ENCODE data around the gene MAML1. TPM values are rescaled to one million over a fixed set of nuclear protein-coding genes. Genes with fewer than 3 reads are reported as not detected.
"Not testable (repeated sequence)": the region's sequence is repeated elsewhere in the genome, so short reads cannot be mapped to it uniquely, and the experiment has no call there.

The MAML1 gene
- total and polyA plus RNA-seq, 5 experiments from 2014 or later = 2.8 to 48.5 (median 9.6) TPM

DNA sequence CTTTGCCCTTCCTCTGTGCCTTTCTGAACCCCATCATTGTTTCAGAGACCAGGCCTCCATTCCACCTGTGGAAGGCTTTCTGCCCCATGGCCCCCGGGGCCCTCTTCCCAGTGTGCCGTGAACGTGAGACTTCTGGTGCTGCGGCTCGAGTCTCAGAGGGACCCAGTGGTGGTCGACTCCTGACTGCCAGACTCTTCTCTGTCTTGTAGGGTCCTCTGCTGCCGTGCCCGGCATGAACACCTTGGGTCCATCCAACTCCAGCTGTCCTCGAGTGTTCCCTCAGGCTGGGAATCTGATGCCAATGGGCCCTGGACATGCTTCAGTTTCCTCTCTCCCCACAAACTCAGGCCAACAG is 41.0 kb downstream of the MAML1 start:
- H3K36me3 Mint-ChIP-seq = peaks cover 0 to 90% (median 7%) of the 10 kb centered on the region in 3 donors
- POLR2A ChIA-PET = no interaction called here
- no peak overlapping the region for H3K27ac Mint-ChIP-seq

GRCh38 chr5:179774442-179774841 is 41.8 kb downstream of the MAML1 start:
- DNase-seq = no peak
- Mint-ChIP-seq H3K4me3 (no peak overlapping the region), H3K36me3 (peaks cover 0 to 84% (median 7%) of the 10 kb centered on the region in 3 donors), H3K27ac (no peak overlapping the region), H3K27me3 (no peaks in the 10 kb centered on the region), H3K9me3 (no peaks in the 10 kb centered on the region), H3K4me1 (peaks cover 0 to 10% (median 4%) of the 10 kb centered on the region in 4 donors)
- POLR2A ChIA-PET = no interaction called here
- ATAC-seq = no peak

More for the DNA sequence above, 41.0 kb downstream of the MAML1 start:
- H3K27me3 Mint-ChIP-seq = no peaks in the 10 kb centered on the region
- peaks cover 0 to 10% (median 4%) of the 10 kb centered on the region in 4 donors for H3K4me1 Mint-ChIP-seq
- H3K9me3 Mint-ChIP-seq = no peaks in the 10 kb centered on the region
- DNase-seq = no peak
- ATAC-seq = no peak
- H3K4me3 Mint-ChIP-seq = no peak overlapping the region

DNA sequence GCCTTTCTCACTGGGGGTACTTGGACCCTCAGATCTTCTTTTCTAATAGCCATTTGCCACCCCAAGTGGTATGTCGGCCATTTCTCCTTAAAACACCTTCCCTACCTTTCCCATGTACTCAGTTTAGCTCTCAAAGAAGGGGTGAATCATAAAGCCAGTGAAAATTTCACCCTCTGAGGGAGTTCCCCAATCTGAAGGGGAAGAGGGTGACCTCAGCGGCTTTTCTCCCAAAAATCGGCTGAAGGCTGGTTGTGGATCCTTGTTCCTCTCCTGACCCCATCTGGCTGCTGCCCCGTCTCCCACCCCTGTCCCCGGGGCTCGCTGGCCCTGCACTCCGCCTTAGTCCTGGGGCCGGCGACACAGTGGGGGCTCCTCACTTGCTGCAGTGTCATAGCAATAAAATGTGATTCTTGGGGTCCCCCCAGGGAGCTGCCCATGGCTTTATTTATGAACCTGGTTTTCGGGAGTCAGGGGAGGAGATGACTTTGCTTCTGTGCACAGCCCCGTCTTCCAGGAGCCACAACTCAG is 43.9 kb downstream of the MAML1 start:
- peaks cover 0 to 71% (median 3%) of the 10 kb centered on the region in 3 donors for H3K36me3 Mint-ChIP-seq
- ATAC-seq (no peak), DNase-seq (no peak)
- peaks cover 0 to 10% (median 5%) of the 10 kb centered on the region in 4 donors for H3K4me1 Mint-ChIP-seq
- H3K9me3 Mint-ChIP-seq = no peaks in the 10 kb centered on the region
- no peak overlapping the region for H3K4me3 Mint-ChIP-seq
- peak overlapping the region in 1 of 10 donors; percentile 43 for H3K27ac Mint-ChIP-seq
- POLR2A ChIA-PET = no interaction called here
- H3K27me3 Mint-ChIP-seq = no peaks in the 10 kb centered on the region

- H3K36me3 Mint-ChIP-seq = peaks cover 0 to 63% (median 3%) of the 10 kb centered on the region in 3 donors
- peaks cover 0 to 10% (median 6%) of the 10 kb centered on the region in 4 donors for H3K4me1 Mint-ChIP-seq
- POLR2A ChIA-PET = interaction anchor here (1.0 kb wide), 1 partner anchor 15 kb away, joined by 5 read pairs; the partner anchor contains the start of gene LTC4S
- ATAC-seq = no peak
- peak overlapping the region in 2 of 10 donors; percentile 43 to 56 for H3K27ac Mint-ChIP-seq
- DNase-seq = no peak
- H3K4me3 Mint-ChIP-seq = no peak overlapping the region
- H3K27me3 Mint-ChIP-seq = no peaks in the 10 kb centered on the region
- H3K9me3 Mint-ChIP-seq = no peaks in the 10 kb centered on the region
Observed at GRCh38 chr5:179777456-179777855, 44.8 kb downstream of the MAML1 start.

DNA sequence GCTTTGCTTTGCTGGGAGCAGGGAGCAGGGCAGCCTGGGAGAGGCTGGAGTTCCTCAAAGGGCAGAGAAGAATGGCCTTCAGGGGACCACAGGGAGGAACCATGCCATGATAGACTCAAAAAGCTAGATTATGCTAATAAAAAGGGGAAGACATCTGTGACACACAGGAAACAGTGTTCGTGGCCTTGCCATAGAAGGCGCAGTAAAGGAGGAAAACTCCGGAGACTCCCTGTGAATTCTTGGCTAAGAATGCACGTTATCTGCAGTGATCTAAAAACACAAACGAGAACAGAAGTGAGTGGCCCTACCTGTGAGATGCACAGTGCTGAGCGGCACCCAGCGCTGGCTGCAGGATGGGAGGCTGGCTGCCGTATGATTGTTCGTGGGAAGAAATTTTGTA is 45.3 kb downstream of the MAML1 start:
- no peaks in the 10 kb centered on the region for H3K9me3 Mint-ChIP-seq
- H3K4me1 Mint-ChIP-seq = peaks cover 0 to 10% (median 6%) of the 10 kb centered on the region in 4 donors
- ATAC-seq = no peak
- H3K36me3 Mint-ChIP-seq = peaks cover 0 to 58% (median 3%) of the 10 kb centered on the region in 3 donors
- no peak overlapping the region for H3K4me3 Mint-ChIP-seq
- POLR2A ChIA-PET = interaction anchor here (1.0 kb wide), 1 partner anchor 15 kb away, joined by 5 read pairs; the partner anchor contains the start of gene LTC4S
- H3K27ac Mint-ChIP-seq = peak overlapping the region in 3 of 10 donors; percentile 13 to 56 (median 43)
- no peak for DNase-seq
- H3K27me3 Mint-ChIP-seq = no peaks in the 10 kb centered on the region

DNA sequence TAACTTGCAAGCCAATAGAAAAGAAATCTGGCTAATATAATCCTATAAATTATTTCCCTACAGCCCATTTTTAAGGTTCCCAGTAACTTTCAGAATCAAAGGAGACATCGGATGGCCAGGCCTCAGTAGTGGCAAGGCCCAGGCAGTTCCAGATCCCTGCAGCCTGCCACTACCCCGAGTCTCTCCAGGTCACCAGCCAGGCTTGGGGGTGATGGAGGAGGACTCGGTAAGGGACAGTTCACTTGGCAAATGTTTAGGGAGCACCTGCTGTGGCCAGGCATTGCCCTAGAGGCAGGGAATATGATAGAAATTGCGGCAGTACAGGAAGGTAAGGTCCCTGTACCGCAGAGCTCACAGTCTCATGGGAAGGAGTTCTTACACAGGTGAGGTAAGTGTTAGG is 46.0 kb downstream of the MAML1 start:
- Mint-ChIP-seq H3K36me3 (peaks cover 0 to 51% (median 3%) of the 10 kb centered on the region in 3 donors), H3K9me3 (no peaks in the 10 kb centered on the region), H3K27ac (peak overlapping the region in 2 of 10 donors; percentile 48 to 77), H3K4me3 (no peak overlapping the region), H3K27me3 (no peaks in the 10 kb centered on the region), H3K4me1 (peaks cover 0 to 10% (median 6%) of the 10 kb centered on the region in 4 donors)
- ATAC-seq (no peak), DNase-seq (no peak)
- POLR2A ChIA-PET = no interaction called here

DNA sequence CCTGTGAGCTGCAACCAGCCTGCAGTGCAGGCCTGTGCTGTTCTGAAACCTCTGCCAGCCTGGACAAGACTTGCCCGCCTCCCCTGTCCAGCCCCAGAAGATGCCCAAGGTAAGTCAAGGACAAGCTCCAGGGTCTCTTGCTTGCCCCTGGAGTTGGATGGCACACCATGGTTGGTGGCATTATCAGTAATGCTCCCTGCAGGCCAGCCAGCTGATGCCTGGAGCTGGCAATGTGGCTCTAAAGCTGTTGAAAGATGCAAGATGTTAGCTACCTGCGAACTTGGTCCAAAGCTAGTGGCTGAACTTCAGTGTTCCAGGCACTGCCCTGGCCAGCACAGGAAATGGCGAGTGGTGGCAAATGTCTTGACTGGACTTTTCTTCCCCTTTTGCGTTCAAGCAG is 47.2 kb downstream of the MAML1 start:
- Mint-ChIP-seq H3K4me3 (no peak overlapping the region), H3K36me3 (peaks cover 0 to 40% (median 0%) of the 10 kb centered on the region in 3 donors), H3K27ac (peak overlapping the region in 3 of 10 donors; percentile 11 to 58 (median 48)), H3K9me3 (no peaks in the 10 kb centered on the region), H3K27me3 (no peaks in the 10 kb centered on the region), H3K4me1 (peaks cover 0 to 10% (median 5%) of the 10 kb centered on the region in 4 donors)
- DNase-seq = no peak
- POLR2A ChIA-PET = interaction anchor here (0.8 kb wide), 1 partner anchor 48 kb away, joined by 3 read pairs; the partner anchor contains the start of gene MAML1
- ATAC-seq = no peak

- H3K27ac Mint-ChIP-seq = peak overlapping the region in 4 of 10 donors; percentile 10 to 58 (median 32)
- no peaks in the 10 kb centered on the region for H3K9me3 Mint-ChIP-seq
- H3K36me3 Mint-ChIP-seq = peaks cover 0 to 39% (median 0%) of the 10 kb centered on the region in 3 donors
- ATAC-seq (no peak), DNase-seq (no peak)
- POLR2A ChIA-PET = interaction anchor here (1.2 kb wide), 1 partner anchor 11 kb away, joined by 3 read pairs; no protein-coding TSS in a partner anchor
- no peaks in the 10 kb centered on the region for H3K27me3 Mint-ChIP-seq
- H3K4me3 Mint-ChIP-seq = no peak overlapping the region
- peaks cover 0 to 10% (median 5%) of the 10 kb centered on the region in 4 donors for H3K4me1 Mint-ChIP-seq
Observed at GRCh38 chr5:179780362-179780761, 47.7 kb downstream of the MAML1 start.

GRCh38 chr5:179781846-179782245 is 49.2 kb downstream of the MAML1 start:
- no peaks in the 10 kb centered on the region for H3K27me3 Mint-ChIP-seq
- peaks cover 0 to 26% (median 0%) of the 10 kb centered on the region in 3 donors for H3K36me3 Mint-ChIP-seq
- peaks cover 0 to 8% (median 4%) of the 10 kb centered on the region in 4 donors for H3K4me1 Mint-ChIP-seq
- no peak for DNase-seq
- H3K4me3 Mint-ChIP-seq = no peak overlapping the region
- no peak for ATAC-seq
- POLR2A ChIA-PET = interaction anchor here (0.9 to 1.9 kb wide), 2 partner anchors 14 to 279 kb away, joined by 4 to 5 read pairs; no protein-coding TSS in a partner anchor
- no peaks in the 10 kb centered on the region for H3K9me3 Mint-ChIP-seq
- peak overlapping the region in 2 of 10 donors; percentile 20 to 40 for H3K27ac Mint-ChIP-seq

DNA sequence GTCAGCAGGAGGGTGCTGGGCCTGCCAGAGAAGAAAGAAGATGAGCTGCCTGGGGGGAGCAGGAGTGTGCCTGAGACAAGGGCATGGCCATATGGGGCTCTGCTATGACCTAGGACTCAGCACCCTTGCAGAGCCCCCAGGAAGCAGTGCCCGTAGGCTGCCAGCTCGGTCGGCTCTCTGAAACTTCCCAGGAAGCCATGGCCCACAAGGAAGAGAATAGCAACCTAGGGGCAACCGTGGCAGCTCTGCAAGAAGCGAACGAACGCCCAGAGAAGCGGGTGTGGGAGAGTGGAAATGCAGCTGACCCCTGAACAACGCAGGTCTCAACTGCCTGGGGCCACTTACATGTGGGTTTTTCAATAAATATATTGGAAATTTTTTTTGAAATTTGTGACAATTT is 50.5 kb downstream of the MAML1 start:
- POLR2A ChIA-PET = interaction anchor here (1.9 kb wide), 1 partner anchor 13 kb away, joined by 4 read pairs; no protein-coding TSS in a partner anchor
- Mint-ChIP-seq H3K4me3 (no peak overlapping the region), H3K36me3 (peaks cover 0 to 16% (median 0%) of the 10 kb centered on the region in 3 donors), H3K27me3 (no peaks in the 10 kb centered on the region), H3K4me1 (peaks cover 0 to 5% (median under 1%) of the 10 kb centered on the region in 4 donors), H3K9me3 (no peaks in the 10 kb centered on the region), H3K27ac (peak overlapping the region in 1 of 10 donors; percentile 40)
- no peak for ATAC-seq
- no peak for DNase-seq

DNA sequence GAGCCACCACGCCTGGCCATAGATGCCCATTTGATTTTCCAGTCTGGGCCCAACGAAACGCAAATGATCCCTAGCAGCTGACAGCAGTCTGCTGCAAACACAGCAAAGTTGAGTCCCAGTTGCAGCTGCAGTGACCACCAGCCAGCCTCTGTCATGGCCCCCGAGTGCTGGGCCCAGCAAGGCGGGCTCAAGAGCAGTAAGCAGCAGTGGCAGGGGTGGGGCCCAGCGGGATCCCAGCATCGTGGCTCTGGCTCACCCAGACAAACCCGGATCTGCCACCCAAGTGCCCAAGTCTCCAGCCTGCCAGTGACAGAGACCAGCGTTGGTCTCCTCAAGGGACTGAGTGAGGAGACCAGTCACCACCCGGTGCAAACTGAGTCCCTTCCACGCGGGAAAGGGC is 54.2 kb downstream of the MAML1 start:
- Mint-ChIP-seq H3K4me3 (no peak overlapping the region), H3K27me3 (no peaks in the 10 kb centered on the region), H3K4me1 (peaks cover 0 to 3% (median 0%) of the 10 kb centered on the region in 4 donors), H3K9me3 (peaks cover 0 to 3% (median 0%) of the 10 kb centered on the region in 9 donors), H3K27ac (no peak overlapping the region), H3K36me3 (no peaks in the 10 kb centered on the region)
- POLR2A ChIA-PET = no interaction called here
- DNase-seq (no peak), ATAC-seq (no peak)

DNA sequence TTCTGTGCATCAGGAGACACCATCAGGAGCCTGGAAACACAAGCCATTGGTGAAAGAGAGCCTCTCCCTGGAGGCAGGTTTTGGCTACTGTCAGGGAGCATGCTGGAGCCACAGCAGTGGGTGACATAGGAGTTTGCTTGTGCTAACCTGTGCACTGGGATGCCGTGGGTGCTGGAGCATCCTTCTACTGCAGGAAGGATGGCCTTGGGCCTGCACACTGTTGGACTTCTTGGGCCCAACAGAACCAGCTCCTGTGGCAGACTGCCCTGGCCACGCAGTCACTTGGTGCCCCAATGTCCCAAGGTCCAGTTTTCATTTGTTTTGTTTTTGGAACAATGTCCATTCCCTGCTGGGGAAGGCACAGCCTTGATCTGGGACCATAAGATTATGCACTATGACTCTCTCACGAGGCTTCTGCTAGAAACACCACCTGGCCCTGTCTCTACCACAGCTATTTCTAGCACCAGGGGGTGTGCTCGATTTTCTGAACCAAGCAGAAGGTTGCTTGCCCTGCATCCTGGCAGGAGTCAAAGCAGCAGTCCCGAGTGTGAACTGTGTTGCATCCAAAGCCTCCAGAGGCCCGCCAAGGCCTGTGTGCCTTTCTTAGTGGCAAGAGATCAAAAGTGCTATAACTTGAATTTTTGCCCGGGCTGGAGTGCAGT is 55.7 kb downstream of the MAML1 start:
- Mint-ChIP-seq H3K27me3 (no peaks in the 10 kb centered on the region), H3K9me3 (peaks cover 0 to 3% (median 0%) of the 10 kb centered on the region in 9 donors), H3K27ac (peak overlapping the region in 1 of 10 donors; percentile 37), H3K4me3 (no peak overlapping the region), H3K4me1 (peaks cover 6 to 13% (median 7%) of the 10 kb centered on the region in 4 donors), H3K36me3 (no peaks in the 10 kb centered on the region)
- POLR2A ChIA-PET = no interaction called here
- DNase-seq (no peak), ATAC-seq (no peak)

GRCh38 chr5:179789278-179789677 is 56.7 kb downstream of the MAML1 start:
- not testable (repeated sequence) for ATAC-seq, H3K27ac Mint-ChIP-seq, H3K4me3 Mint-ChIP-seq, H3K9me3 Mint-ChIP-seq, H3K36me3 Mint-ChIP-seq, H3K27me3 Mint-ChIP-seq, DNase-seq
- POLR2A ChIA-PET = interaction anchor here (0.6 to 1.0 kb wide), 3 partner anchors 48 to 136 kb away, joined by 3 to 4 read pairs (median 3); no protein-coding TSS in a partner anchor
- H3K4me1 Mint-ChIP-seq = peaks cover 13 to 23% (median 16%) of the 10 kb centered on the region in 4 donors

Measured in naive thymus-derived CD8-positive, alpha-beta T cell (primary cell).